ENCODE data around the gene TENT5C.

DNA sequence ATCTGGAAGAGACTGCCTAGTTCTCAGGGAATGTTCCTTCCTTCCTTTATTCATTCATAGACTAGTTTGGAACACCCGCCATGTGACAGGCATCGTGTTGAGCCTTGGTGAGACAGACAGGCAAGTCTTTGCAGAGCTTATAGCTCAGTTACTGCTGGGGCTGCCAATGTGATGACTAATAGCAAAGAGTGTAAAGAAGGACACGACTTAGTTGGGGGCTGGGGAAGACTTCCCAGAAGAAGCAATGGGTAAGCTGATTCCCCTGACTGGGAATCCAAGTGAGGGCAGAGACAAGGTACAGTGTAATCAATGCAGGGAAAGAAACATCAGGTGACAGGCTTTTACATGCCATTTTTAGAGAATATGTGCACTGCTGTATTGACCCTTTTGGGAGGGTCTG is 51.2 kb downstream of the TENT5C start:
- TF ChIP-seq YY1 (IDR thresholded peaks at IDR 0.05; ENCODE audit: extremely low read depth, insufficient replicate concordance, low read depth, low read length) (no peak), POLR2A (IDR thresholded peaks at IDR 0.05; ENCODE audit: borderline replicate concordance, extremely low read depth, insufficient read depth, insufficient read length) (no peak)
